Upper lobe of left lung (tissue), 6 donors: ENCODE data around the gene PRIM2. TPM values are rescaled to one million over a fixed set of nuclear protein-coding genes. Genes with fewer than 3 reads are reported as not detected.
"Not testable (repeated sequence)": the region's sequence is repeated elsewhere in the genome, so short reads cannot be mapped to it uniquely, and the experiment has no call there.

Source experiments
- ATAC-seq, 2 donors: fragments of 200-7000 bp; cut with Tn5 transposase; one replicate each; pipeline ENCODE4 v1.9.1; 2022; ENCODE audit warnings: mild to moderate bottlenecking in 2 of 2, moderate library complexity in 2 of 2; ENCODE audit not compliant: low FRiP score in 2 of 2
- DNase-seq, 2 donors: peaks; one replicate each; pipeline ENCODE4 v3.0.0-alpha.2; 2019 to 2020
- H3K27ac ChIP-seq, 4 donors: fragments of 200-600 bp; sonication (generic); one replicate each; pipeline ENCODE4 v1.5.1; 2016 to 2019
- H3K27me3 ChIP-seq, 4 donors: fragments of 200-600 bp; sonication (generic); one replicate each; pipeline ENCODE4 v1.5.1; 2017 to 2019
- H3K36me3 ChIP-seq, 4 donors: fragments of 200-600 bp; sonication (generic); one replicate each; pipeline ENCODE4 v1.5.1; 2016 to 2019
- H3K4me1 ChIP-seq, 4 donors: fragments of 200-600 bp; sonication (generic); one replicate each; pipeline ENCODE4 v1.5.1; 2018 to 2019
- H3K4me3 ChIP-seq, 4 donors: fragments of 200-600 bp; sonication (generic); one replicate each; pipeline ENCODE4 v1.5.1; 2017 to 2019; ENCODE audit warnings: mild to moderate bottlenecking in 2 of 4, moderate library complexity in 1 of 4
- H3K9me3 ChIP-seq, 4 donors: fragments of 200-600 bp; sonication (generic); one replicate each; pipeline ENCODE4 v1.5.1; 2018 to 2019
- EP300 ChIP-seq, 4 donors: sonication (generic); formaldehyde crosslinking; IDR thresholded peaks; one replicate each; pipeline ENCODE4 v1.5.1; 2017; ENCODE audit warnings: antibody characterized with exemption in 4 of 4, control low read depth in 2 of 4
- POLR2A ChIP-seq, 4 donors: fragments of 450-650 bp; IDR thresholded peaks; one replicate each; pipeline ENCODE4 v1.5.1; 2016 to 2017; ENCODE audit warnings: antibody characterized with exemption in 4 of 4, mild to moderate bottlenecking in 2 of 4
- POLR2AphosphoS5 ChIP-seq, 2 donors: sonication (generic); formaldehyde crosslinking; IDR thresholded peaks; one replicate each; pipeline ENCODE4 v1.5.1; 2017; ENCODE audit warnings: antibody characterized with exemption in 2 of 2
- WGBS, 2 donors: methylation state at CpG; one replicate each; pipeline ENCODE4 v1.1.5; 2017 to 2018; 5-methylcytosine and 5-hydroxymethylcytosine counted together
- total RNA-seq, 6 donors: library from RNA; depleted of rRNA in 4 of 6; stranded (reverse); fragments of >200 nt in 4 of 6; gene quantifications; one replicate each; pipeline versions ENCODE4 v1.1.0 to v1.2.1, GENCODE V29; 2016 to 2021
- TF ChIP-seq, protein P1 (sequence below), 6 experiments: fragments of 450-650 bp in 4 of 6; fragments of 200-600 bp in 2 of 6; sonication (generic) in 2 of 6; IDR thresholded peaks; one replicate each; pipeline ENCODE4 v1.5.1; 2016 to 2019; ENCODE audit warnings: antibody characterized with exemption in 6 of 6
- donor health status: DM: no; HTN: no; CAD: no; lungs with moderate emphysema.
- donor health status: DM: no; HTN: yes; CAD: no; lungs with severe emphysema.

PRIM2 gene
- total RNA-seq, 6 donors from 2014 or later: 5.2 to 13.5 (median 7.3) TPM

DNA sequence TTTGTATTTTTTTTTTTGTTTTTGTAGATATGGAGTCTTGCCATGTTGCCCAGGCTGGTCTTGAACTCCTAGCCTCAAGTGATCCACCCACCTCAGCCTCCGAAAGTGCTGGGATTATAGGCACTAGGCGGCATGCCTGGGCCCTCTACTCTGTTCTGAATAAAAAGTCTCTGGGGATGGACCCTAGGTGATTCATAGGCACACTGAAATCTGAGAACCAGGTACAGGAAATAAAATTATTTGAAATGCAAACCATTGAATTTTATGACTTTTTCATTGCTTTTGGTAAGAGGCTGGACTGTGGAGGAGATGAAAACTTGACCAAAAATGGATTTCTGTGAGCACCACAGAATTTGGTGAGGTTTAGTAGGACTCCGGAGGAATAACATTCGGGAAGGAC, 117.5 kb downstream of the PRIM2 start:
- no peak for TF ChIP-seq POLR2AphosphoS5 (IDR thresholded peaks at IDR 0.05)
- no peak for TF ChIP-seq POLR2A (IDR thresholded peaks at IDR 0.05)
- TF ChIP-seq EP300 (IDR thresholded peaks at IDR 0.05): no peak
- TF ChIP-seq, protein P1, sequence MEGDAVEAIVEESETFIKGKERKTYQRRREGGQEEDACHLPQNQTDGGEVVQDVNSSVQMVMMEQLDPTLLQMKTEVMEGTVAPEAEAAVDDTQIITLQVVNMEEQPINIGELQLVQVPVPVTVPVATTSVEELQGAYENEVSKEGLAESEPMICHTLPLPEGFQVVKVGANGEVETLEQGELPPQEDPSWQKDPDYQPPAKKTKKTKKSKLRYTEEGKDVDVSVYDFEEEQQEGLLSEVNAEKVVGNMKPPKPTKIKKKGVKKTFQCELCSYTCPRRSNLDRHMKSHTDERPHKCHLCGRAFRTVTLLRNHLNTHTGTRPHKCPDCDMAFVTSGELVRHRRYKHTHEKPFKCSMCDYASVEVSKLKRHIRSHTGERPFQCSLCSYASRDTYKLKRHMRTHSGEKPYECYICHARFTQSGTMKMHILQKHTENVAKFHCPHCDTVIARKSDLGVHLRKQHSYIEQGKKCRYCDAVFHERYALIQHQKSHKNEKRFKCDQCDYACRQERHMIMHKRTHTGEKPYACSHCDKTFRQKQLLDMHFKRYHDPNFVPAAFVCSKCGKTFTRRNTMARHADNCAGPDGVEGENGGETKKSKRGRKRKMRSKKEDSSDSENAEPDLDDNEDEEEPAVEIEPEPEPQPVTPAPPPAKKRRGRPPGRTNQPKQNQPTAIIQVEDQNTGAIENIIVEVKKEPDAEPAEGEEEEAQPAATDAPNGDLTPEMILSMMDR (IDR thresholded peaks at IDR 0.05): no peak

DNA sequence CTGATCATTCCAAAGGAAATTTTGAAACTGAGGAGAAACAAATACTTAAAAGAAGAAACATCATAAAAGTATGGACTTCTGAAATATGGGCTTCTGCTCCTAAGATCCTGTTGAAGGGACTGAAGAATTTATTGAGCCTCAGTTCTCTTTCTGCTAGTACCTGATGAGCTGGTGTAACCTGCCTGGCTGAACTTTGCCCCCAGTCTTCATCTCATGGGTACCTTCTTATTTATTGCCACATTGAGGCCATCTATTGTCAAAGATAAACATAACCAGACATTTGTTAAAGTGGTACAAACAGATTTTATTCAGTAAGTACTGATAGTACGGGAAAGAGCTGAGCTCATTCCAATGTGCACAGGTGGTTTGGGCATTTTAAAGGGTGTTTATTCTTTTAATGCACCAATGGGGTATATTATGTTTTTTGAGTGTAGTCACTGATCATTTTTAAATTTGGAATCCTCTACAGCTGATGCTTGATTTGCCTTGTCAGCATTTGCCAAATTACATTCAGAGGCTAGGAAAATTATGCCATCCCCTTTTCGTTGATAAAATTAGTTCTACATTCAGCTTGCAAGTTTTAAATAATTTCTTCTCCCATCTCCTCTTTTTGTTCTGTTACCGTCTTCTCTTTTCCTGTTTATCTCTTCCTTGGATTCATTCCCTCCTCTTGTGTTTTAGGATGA, 118.2 kb downstream of the PRIM2 start:
- Histone ChIP-seq H3K36me3 (no peaks in the 10 kb centered on the region), H3K27me3 (no peaks in the 10 kb centered on the region), H3K9me3 (no peaks in the 10 kb centered on the region), H3K4me3 (no peak overlapping the region), H3K27ac (no peak overlapping the region), H3K4me1 (peaks cover 11 to 19% (median 15%) of the 10 kb centered on the region in 4 donors)
- TF ChIP-seq EP300 (IDR thresholded peaks at IDR 0.05): no peak
- TF ChIP-seq, protein P1 (IDR thresholded peaks at IDR 0.05): no peak
- no peak for TF ChIP-seq POLR2AphosphoS5 (IDR thresholded peaks at IDR 0.05)
- TF ChIP-seq POLR2A (IDR thresholded peaks at IDR 0.05): no peak
- WGBS, 2 donors: 69 to 76% methylated on average over 3 of the region's 3 CpGs
- DNase-seq (no peak), ATAC-seq (no peak)

More for the DNA sequence above, 117.5 kb downstream of the PRIM2 start:
- Histone ChIP-seq H3K4me3 (no peak overlapping the region), H3K27me3 (no peaks in the 10 kb centered on the region), H3K9me3 (no peaks in the 10 kb centered on the region), H3K36me3 (no peaks in the 10 kb centered on the region), H3K27ac (no peak overlapping the region), H3K4me1 (peaks cover 11 to 19% (median 15%) of the 10 kb centered on the region in 4 donors)
- no peak for DNase-seq
- 94 to 96% methylated on average over 4 of the region's 4 CpGs for WGBS, 2 donors
- ATAC-seq: no peak

DNA sequence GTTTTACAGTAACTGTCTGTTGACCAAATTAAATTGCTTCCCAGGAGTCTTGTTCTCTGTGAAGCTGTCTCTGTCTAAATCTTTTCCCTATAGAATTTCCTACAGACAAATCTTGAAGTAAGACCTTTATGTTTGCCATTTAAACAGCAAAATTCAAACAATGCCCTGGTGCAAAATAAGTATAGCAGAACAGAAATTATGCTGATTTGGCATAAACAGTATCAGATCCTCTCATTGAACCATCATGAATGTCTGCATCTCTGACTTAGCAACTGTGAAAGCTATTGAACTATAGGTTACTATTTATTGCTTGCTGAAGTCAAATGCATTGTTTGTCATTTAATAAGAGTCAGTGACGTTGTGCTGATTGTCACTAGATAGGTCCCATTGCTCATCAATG, 123.3 kb downstream of the PRIM2 start:
- 94 to 100% methylated on average over 1 of the region's 1 CpG for WGBS, 2 donors
- not testable (repeated sequence) for DNase-seq, ATAC-seq, H3K36me3 ChIP-seq, H3K4me1 ChIP-seq, H3K4me3 ChIP-seq, H3K27ac ChIP-seq, H3K27me3 ChIP-seq, H3K9me3 ChIP-seq

DNA sequence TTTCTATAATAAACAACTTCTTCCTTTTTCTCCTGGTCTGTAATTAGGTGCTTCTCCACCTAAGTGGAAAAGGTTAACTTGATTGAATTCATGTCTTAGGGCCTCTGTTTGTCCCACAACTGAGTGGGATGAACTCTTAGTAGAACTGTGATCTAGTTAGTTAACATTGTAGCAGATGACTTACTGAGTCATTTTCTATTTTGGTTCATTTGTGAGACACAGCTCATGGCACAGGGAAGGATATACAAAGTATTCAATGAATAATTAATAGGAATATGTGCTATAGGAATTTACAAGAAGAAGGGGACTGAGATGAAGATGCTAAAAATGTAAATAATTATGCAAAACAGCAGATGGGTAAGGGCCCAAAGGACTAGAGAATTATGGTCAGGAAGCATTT, 124.7 kb downstream of the PRIM2 start:
- H3K27ac ChIP-seq, H3K9me3 ChIP-seq, H3K4me3 ChIP-seq, H3K36me3 ChIP-seq, DNase-seq, ATAC-seq, H3K4me1 ChIP-seq, H3K27me3 ChIP-seq: not testable (repeated sequence)

DNA sequence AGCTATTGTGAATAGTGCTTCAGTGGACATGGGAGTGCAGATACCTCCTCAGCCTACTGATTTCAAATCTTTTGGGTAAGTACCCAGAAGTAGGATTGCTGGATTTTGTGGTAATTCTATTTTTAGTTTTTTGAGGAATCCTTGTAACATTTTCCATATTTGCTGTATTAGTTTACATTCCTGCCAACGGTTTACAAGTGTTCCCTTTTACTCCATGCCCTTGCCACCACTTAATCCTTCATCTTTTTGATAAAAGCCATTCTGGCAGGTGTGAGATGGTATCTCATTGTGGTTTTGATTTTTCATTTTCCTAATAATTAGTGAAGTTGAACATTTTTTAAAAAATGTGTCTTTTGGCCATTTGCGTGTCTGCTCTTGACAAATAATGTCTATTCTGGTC, 125.8 kb downstream of the PRIM2 start:
- H3K27ac ChIP-seq, H3K4me1 ChIP-seq, H3K36me3 ChIP-seq, H3K4me3 ChIP-seq, H3K27me3 ChIP-seq, DNase-seq, ATAC-seq, H3K9me3 ChIP-seq: not testable (repeated sequence)
- WGBS, 2 donors: 79 to 80% methylated on average over 2 of the region's 2 CpGs

DNA sequence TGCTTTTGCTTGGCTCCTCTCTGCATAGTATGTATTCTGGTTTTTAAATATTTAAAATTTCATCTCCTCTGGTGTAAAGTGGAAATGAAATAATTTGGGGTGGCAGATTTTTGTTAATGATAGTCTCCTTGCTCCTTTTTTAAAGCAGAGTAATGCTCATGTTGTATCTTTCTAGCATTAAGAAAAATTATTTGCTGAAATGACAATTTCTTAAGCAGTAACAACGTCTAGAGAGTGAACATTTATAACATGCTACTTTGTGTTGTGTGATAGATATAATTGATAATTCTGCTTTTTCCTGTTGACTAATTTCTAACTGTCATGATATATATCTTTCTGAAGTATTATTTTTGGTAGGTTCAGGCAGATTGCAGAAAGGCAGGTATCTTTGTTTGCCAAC, 127.4 kb downstream of the PRIM2 start:
- H3K4me3 ChIP-seq, H3K36me3 ChIP-seq, DNase-seq, H3K9me3 ChIP-seq, H3K27me3 ChIP-seq, ATAC-seq, H3K4me1 ChIP-seq, H3K27ac ChIP-seq: not testable (repeated sequence)
- 64 to 78% methylated on average over 1 of the region's 1 CpG for WGBS, 2 donors

DNA sequence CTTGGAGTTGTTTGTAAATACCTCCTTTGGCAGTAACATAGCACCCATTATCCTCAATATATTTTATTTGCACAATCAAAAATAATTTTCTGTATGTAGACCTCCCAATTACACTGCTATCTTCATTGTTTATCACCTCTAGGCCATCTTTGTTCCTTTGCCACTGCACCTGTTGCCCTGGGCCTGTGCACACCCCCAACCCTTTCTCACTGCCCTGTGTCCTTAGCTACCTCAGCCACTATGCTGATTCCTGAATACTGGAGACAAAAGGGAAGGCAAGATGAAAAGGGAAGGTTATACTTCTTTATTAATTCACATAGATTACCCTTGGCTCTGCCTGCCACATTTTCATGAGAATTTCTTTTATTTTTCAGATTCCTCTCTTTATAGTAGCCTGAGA, 127.9 kb downstream of the PRIM2 start:
- not testable (repeated sequence) for H3K36me3 ChIP-seq, H3K27ac ChIP-seq, H3K4me1 ChIP-seq, DNase-seq, H3K27me3 ChIP-seq, ATAC-seq, H3K4me3 ChIP-seq, H3K9me3 ChIP-seq

DNA sequence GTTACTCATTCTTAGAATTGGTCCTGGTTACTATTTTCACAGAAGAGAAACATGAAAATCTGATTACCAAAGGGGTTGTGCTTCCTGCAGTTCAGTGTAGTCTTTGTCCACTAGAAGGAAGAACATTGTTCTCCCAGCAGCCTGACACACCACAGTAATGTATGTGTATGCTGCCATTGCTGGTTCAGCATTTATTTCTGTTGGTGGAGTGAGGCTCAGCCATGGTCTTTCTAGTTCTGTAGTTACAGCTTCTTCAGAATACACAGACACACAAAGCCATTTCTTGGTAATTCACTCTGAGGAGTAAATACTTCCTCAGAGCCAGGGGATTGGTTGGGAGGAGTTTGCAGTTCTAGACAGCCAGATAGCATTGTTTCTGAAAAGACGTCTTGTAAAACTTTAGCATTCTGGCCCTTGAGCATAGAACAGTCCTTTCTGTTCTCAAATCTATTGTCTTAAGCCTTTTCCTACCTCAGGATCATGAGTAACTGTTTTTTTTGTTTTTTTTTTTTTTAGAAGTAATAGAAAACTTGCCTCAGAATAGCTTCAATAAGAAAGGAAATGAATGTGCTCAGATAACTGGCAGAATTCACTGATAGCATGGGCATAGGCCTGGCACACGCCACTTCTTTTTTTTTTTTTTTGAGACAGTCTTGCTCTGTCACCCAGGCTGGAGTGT, 128.5 kb downstream of the PRIM2 start:
- H3K27me3 ChIP-seq, ATAC-seq, H3K4me1 ChIP-seq, H3K27ac ChIP-seq, H3K9me3 ChIP-seq, DNase-seq, H3K4me3 ChIP-seq, H3K36me3 ChIP-seq: not testable (repeated sequence)
- WGBS, 2 donors: 57 to 66% methylated on average over 2 of the region's 2 CpGs

DNA sequence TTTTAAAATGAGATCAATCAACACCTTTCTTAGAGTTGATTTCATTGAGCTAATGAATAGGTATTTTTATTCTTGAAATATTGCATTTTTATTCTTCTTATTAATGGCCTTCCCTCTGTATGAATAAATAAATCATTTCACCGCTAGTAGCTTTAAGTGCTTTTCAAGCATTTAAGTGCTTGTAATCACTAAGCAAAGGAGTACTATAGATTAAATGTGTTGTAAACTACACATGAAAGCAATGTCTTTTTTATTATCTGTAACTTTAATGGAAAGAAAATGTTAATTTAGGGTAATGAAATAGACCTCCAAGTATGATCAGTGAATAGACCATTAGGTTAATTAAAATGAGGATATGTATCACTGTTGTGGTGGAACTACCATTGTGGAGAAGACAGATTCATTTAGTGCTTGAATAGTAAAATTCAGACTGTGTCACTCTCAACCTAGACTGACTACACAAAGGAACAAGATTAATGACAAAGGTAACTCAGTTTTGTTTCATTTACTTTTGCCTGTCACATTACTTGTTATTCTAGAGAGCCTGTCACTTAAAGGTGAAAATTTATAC, 132.2 kb downstream of the PRIM2 start:
- not testable (repeated sequence) for H3K27me3 ChIP-seq, H3K27ac ChIP-seq, DNase-seq, H3K9me3 ChIP-seq, H3K4me3 ChIP-seq, H3K4me1 ChIP-seq, H3K36me3 ChIP-seq, ATAC-seq
- WGBS, 2 donors: 50 to 74% methylated on average over 1 of the region's 1 CpG

DNA sequence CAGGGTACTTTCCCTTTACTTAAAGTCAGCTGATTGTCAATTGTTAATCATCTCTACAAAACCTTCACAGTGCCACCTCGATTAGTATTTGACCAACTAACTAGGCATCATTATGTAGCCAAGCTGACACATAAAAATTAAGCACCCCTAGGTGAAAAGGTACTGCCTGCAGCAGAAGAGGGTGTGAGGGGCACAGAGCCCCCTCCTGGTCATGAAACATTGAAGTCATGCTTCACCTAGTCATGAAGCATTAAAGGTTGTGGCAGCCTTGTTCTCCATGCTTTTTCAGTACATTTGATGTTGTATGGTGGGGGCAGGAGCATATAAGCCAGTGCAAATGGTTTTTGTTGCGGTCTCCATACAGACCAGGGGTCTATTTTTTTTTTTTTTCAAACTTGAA, 142.4 kb downstream of the PRIM2 start:
- DNase-seq, H3K27me3 ChIP-seq, H3K4me1 ChIP-seq, ATAC-seq, H3K4me3 ChIP-seq, H3K36me3 ChIP-seq, H3K9me3 ChIP-seq, H3K27ac ChIP-seq: not testable (repeated sequence)
- WGBS, 2 donors: 94 to 96% methylated on average over 2 of the region's 2 CpGs
